Measurements from ENCODE around the gene ACOXL.

GRCh38 chr2:110858993-110859701, 126.8 kb downstream of the ACOXL start:
- TF ChIP-seq, protein P1, sequence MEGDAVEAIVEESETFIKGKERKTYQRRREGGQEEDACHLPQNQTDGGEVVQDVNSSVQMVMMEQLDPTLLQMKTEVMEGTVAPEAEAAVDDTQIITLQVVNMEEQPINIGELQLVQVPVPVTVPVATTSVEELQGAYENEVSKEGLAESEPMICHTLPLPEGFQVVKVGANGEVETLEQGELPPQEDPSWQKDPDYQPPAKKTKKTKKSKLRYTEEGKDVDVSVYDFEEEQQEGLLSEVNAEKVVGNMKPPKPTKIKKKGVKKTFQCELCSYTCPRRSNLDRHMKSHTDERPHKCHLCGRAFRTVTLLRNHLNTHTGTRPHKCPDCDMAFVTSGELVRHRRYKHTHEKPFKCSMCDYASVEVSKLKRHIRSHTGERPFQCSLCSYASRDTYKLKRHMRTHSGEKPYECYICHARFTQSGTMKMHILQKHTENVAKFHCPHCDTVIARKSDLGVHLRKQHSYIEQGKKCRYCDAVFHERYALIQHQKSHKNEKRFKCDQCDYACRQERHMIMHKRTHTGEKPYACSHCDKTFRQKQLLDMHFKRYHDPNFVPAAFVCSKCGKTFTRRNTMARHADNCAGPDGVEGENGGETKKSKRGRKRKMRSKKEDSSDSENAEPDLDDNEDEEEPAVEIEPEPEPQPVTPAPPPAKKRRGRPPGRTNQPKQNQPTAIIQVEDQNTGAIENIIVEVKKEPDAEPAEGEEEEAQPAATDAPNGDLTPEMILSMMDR (IDR thresholded peaks at IDR 0.05; ENCODE audit: extremely low read depth in 1 of 2, insufficient read depth in 1 of 2, low read depth in 1 of 2, low read length in 2 of 2): no peak
- TF ChIP-seq POLR2A (IDR thresholded peaks at IDR 0.05; ENCODE audit: low read depth, low read length) (no peak), POLR2AphosphoS5 (IDR thresholded peaks at IDR 0.05; ENCODE audit: insufficient read depth, low read depth, low read length) (no peak), EZH2 (IDR thresholded peaks at IDR 0.05; ENCODE audit: borderline replicate concordance, low read depth, low read length, severe bottlenecking) (no peak), MYC (IDR thresholded peaks at IDR 0.05; ENCODE audit: low read depth, low read length) (no peak), JUN (IDR thresholded peaks at IDR 0.05; ENCODE audit: borderline replicate concordance, insufficient read depth, insufficient read length, low read depth) (no peak), MAX (IDR thresholded peaks at IDR 0.05; ENCODE audit: insufficient read depth, insufficient read length) (no peak)
